ENCODE data around the gene SNRPA.

The SNRPA gene

GRCh38 chr19:40721140-40721486, 29.9 kb upstream of the SNRPA start:
- no peak for TF ChIP-seq FOXP2 (optimal IDR thresholded peaks at IDR 0.05; ENCODE audit: borderline replicate concordance, extremely low read depth, extremely low read length, insufficient read depth)
- TF ChIP-seq REST (IDR thresholded peaks at IDR 0.05; ENCODE audit: insufficient read depth in 1 of 2, low read depth in 2 of 2, low read length in 2 of 2) = no peak

GRCh38 chr19:40721936-40722661, 28.9 kb upstream of the SNRPA start:
- no peak for TF ChIP-seq TAF1 (IDR thresholded peaks at IDR 0.05; ENCODE audit: borderline replicate concordance, insufficient read depth, low read length)
- TF ChIP-seq FOXP2 (optimal IDR thresholded peaks at IDR 0.05; ENCODE audit: borderline replicate concordance, extremely low read depth, extremely low read length, insufficient read depth) = no peak
- TF ChIP-seq REST (IDR thresholded peaks at IDR 0.05; ENCODE audit: insufficient read depth in 1 of 2, low read depth in 2 of 2, low read length in 2 of 2) = no peak
- TF ChIP-seq POLR2AphosphoS5 (IDR thresholded peaks at IDR 0.05; ENCODE audit: low read depth, low read length) = no peak
- no peak for TF ChIP-seq SIN3A (IDR thresholded peaks at IDR 0.05; ENCODE audit: borderline replicate concordance, insufficient read depth, low read length)

- TF ChIP-seq REST (IDR thresholded peaks at IDR 0.05; ENCODE audit: insufficient read depth in 1 of 2, low read depth in 2 of 2, low read length in 2 of 2) (no peak), SIN3A (IDR thresholded peaks at IDR 0.05; ENCODE audit: borderline replicate concordance, insufficient read depth, low read length) (no peak), POLR2AphosphoS5 (IDR thresholded peaks at IDR 0.05; ENCODE audit: low read depth, low read length) (no peak), TAF1 (IDR thresholded peaks at IDR 0.05; ENCODE audit: borderline replicate concordance, insufficient read depth, low read length) (no peak), FOXP2 (optimal IDR thresholded peaks at IDR 0.05; ENCODE audit: borderline replicate concordance, extremely low read depth, extremely low read length, insufficient read depth) (no peak)
Observed at GRCh38 chr19:40723661-40724254, 27.2 kb upstream of the SNRPA start.

GRCh38 chr19:40724315-40724714, 26.7 kb upstream of the SNRPA start:
- TF ChIP-seq SIN3A (IDR thresholded peaks at IDR 0.05; ENCODE audit: borderline replicate concordance, insufficient read depth, low read length) = no peak
- no peak for TF ChIP-seq POLR2AphosphoS5 (IDR thresholded peaks at IDR 0.05; ENCODE audit: low read depth, low read length)
- TF ChIP-seq FOXP2 (optimal IDR thresholded peaks at IDR 0.05; ENCODE audit: borderline replicate concordance, extremely low read depth, extremely low read length, insufficient read depth) = no peak
- TF ChIP-seq TAF1 (IDR thresholded peaks at IDR 0.05; ENCODE audit: borderline replicate concordance, insufficient read depth, low read length) = no peak
- no peak for TF ChIP-seq REST (IDR thresholded peaks at IDR 0.05; ENCODE audit: insufficient read depth in 1 of 2, low read depth in 2 of 2, low read length in 2 of 2)

Data from PFSK-1 (cell line).